Stomach (tissue), 9 donors: ENCODE measurements around the gene NTRK3. TPM values are rescaled to one million over a fixed set of nuclear protein-coding genes. Genes with fewer than 3 reads are reported as not detected.

Experiments
- DNase-seq, 2 donors: peaks; one replicate each; pipeline versions ENCODE4 v3.0.0 to v3.0.0-alpha.2; 2013 to 2019
- H3K27ac ChIP-seq, 5 donors: fragments of 200-600 bp in 4 of 5; sonication (generic) in 4 of 5; one replicate each; pipeline ENCODE4 v1.5.1; 2013 to 2019; ENCODE audit warnings: mild to moderate bottlenecking in 1 of 5, moderate library complexity in 1 of 5
- H3K27me3 ChIP-seq, 3 donors: fragments of 200-600 bp; sonication (generic); one replicate each; pipeline ENCODE4 v1.5.1; 2017 to 2019; ENCODE audit warnings: mixed run types in 1 of 3
- H3K36me3 ChIP-seq, 4 donors: fragments of 200-600 bp; sonication (generic); 1 replicate in 3 of 4; 2 replicates in 1 of 4; pipeline ENCODE4 v1.5.1; 2016 to 2019
- H3K4me1 ChIP-seq, 4 donors: fragments of 200-600 bp; sonication (generic); one replicate each; pipeline ENCODE4 v1.5.1; 2016 to 2019
- H3K4me3 ChIP-seq, 4 donors: fragments of 200-600 bp; sonication (generic) in 3 of 4; one replicate each; pipeline ENCODE4 v1.5.1; 2016 to 2019; ENCODE audit warnings: mild to moderate bottlenecking in 1 of 4
- H3K9me3 ChIP-seq, 4 donors: fragments of 200-600 bp; sonication (generic); one replicate each; pipeline ENCODE4 v1.5.1; 2016 to 2019
- CTCF ChIP-seq, 7 experiments: fragments of 450-650 bp in 4 of 7; fragments of 200-600 bp in 3 of 7; sonication (generic) in 3 of 7; IDR thresholded peaks; one replicate each; pipeline ENCODE4 v1.5.1; 2016 to 2019; ENCODE audit warnings: antibody characterized with exemption in 7 of 7, control low read depth in 2 of 7, mild to moderate bottlenecking in 1 of 7
- EP300 ChIP-seq: sonication (generic); formaldehyde crosslinking; IDR thresholded peaks from one replicate; pipeline ENCODE4 v1.6.1; 2017; ENCODE audit warnings: antibody characterized with exemption
- POLR2A ChIP-seq, 4 donors: fragments of 450-650 bp; IDR thresholded peaks; one replicate each; pipeline ENCODE4 v1.6.1; 2016; ENCODE audit warnings: antibody characterized with exemption in 4 of 4, control low read depth in 2 of 4, mild to moderate bottlenecking in 1 of 4, moderate library complexity in 1 of 4
- POLR2AphosphoS5 ChIP-seq, 3 donors: sonication (generic); formaldehyde crosslinking; IDR thresholded peaks; one replicate each; pipeline ENCODE4 v1.6.1; 2016; ENCODE audit warnings: antibody characterized with exemption in 3 of 3
- WGBS, 5 donors: extraction: QIAGEN DNeasy Blood & Tissue Kit in 3 of 5; methylation state at CpG; one replicate each; pipeline versions ENCODE4 v1.1.5 to v1.1.7; 2013 to 2018; 5-methylcytosine and 5-hydroxymethylcytosine counted together
- intact Hi-C: fragments of 100-400 bp; cut with DNase I; formaldehyde crosslinking; loops from one replicate; pipeline ENCODE4 v1.15.1; 2023; ENCODE audit warnings: low total_unique reads
- polyA plus RNA-seq, 3 donors: library from polyadenylated mRNA; stranded (reverse); fragments of 200-250 nt; gene quantifications; one replicate each; pipeline ENCODE4 v1.2.3, GENCODE V29; 2013
- total RNA-seq, 5 donors: library from RNA; depleted of rRNA; stranded (reverse); fragments of >200 nt; gene quantifications; one replicate each; pipeline versions ENCODE4 v1.1.0 to v1.2.3, GENCODE V29; 2014 to 2016
- donor health status: healthy with polysubstance abuse.
- donor health status: Bipolar disorder and iron deficiency.
- donor health status: healthy.

NTRK3 gene
- total and polyA plus RNA-seq, 8 donors: under 0.01 to 18.2 (median 1.0) TPM; not detected in 1

GRCh38 chr15:87943626-87944025 is 312.9 kb downstream of the NTRK3 start:
- H3K4me3 ChIP-seq: no peak overlapping the region
- no peak for DNase-seq
- H3K36me3 ChIP-seq: no peaks in the 10 kb centered on the region
- peaks cover 0 to 8% (median 0%) of the 10 kb centered on the region in 3 donors for H3K27me3 ChIP-seq
- intact Hi-C loops: no loop called here
- no peaks in the 10 kb centered on the region for H3K9me3 ChIP-seq
- TF ChIP-seq CTCF (IDR thresholded peaks at IDR 0.05) (no peak), POLR2AphosphoS5 (IDR thresholded peaks at IDR 0.05) (no peak), POLR2A (IDR thresholded peaks at IDR 0.05) (no peak), EP300 (no peak)
- no peak overlapping the region for H3K27ac ChIP-seq
- WGBS, 5 donors: 66 to 77% (median 67%) methylated on average over 3 of the region's 3 CpGs
- H3K4me1 ChIP-seq: no peaks in the 10 kb centered on the region

GRCh38 chr15:87942316-87942715 is 314.2 kb downstream of the NTRK3 start:
- no peaks in the 10 kb centered on the region for H3K9me3 ChIP-seq
- no peak for TF ChIP-seq POLR2A (IDR thresholded peaks at IDR 0.05)
- TF ChIP-seq EP300: no peak
- TF ChIP-seq POLR2AphosphoS5 (IDR thresholded peaks at IDR 0.05): no peak
- no peak for TF ChIP-seq CTCF (IDR thresholded peaks at IDR 0.05)
- no peaks in the 10 kb centered on the region for H3K4me1 ChIP-seq
- intact Hi-C loops: no loop called here
- WGBS, 5 donors: 60 to 72% (median 69%) methylated on average over 6 of the region's 6 CpGs
- H3K4me3 ChIP-seq: no peak overlapping the region
- peaks cover 0 to 8% (median 0%) of the 10 kb centered on the region in 3 donors for H3K27me3 ChIP-seq
- no peak for DNase-seq
- no peak overlapping the region for H3K27ac ChIP-seq
- H3K36me3 ChIP-seq: no peaks in the 10 kb centered on the region

- Histone ChIP-seq H3K4me1 (no peaks in the 10 kb centered on the region), H3K27ac (no peak overlapping the region), H3K27me3 (peaks cover 0 to 8% (median 0%) of the 10 kb centered on the region in 3 donors), H3K9me3 (no peaks in the 10 kb centered on the region), H3K36me3 (no peaks in the 10 kb centered on the region), H3K4me3 (no peak overlapping the region)
- intact Hi-C loops: no loop called here
- no peak for DNase-seq
- no peak for TF ChIP-seq POLR2AphosphoS5 (IDR thresholded peaks at IDR 0.05)
- TF ChIP-seq EP300: no peak
- TF ChIP-seq CTCF (IDR thresholded peaks at IDR 0.05): no peak
- 33 to 52% (median 51%) methylated on average over 5 of the region's 5 CpGs for WGBS, 5 donors
Measured at GRCh38 chr15:87941606-87942005, 314.9 kb downstream of the NTRK3 start.

GRCh38 chr15:87940768-87941167 is 315.8 kb downstream of the NTRK3 start:
- no peak for DNase-seq
- intact Hi-C loops: no loop called here
- 39 to 59% (median 49%) methylated on average over 2 of the region's 2 CpGs for WGBS, 5 donors
- no peaks in the 10 kb centered on the region for H3K9me3 ChIP-seq
- no peak overlapping the region for H3K27ac ChIP-seq
- no peaks in the 10 kb centered on the region for H3K36me3 ChIP-seq
- TF ChIP-seq EP300: no peak
- no peak for TF ChIP-seq CTCF (IDR thresholded peaks at IDR 0.05)
- no peak for TF ChIP-seq POLR2AphosphoS5 (IDR thresholded peaks at IDR 0.05)
- no peak for TF ChIP-seq POLR2A (IDR thresholded peaks at IDR 0.05)
- H3K27me3 ChIP-seq: peaks cover 0 to 8% (median 0%) of the 10 kb centered on the region in 3 donors
- no peak overlapping the region for H3K4me3 ChIP-seq
- no peaks in the 10 kb centered on the region for H3K4me1 ChIP-seq
